22Rv1 (cell line): ENCODE measurements around the gene SLC2A13.
A peak's percentile ranks its signal among the peaks of the same experiment; 100 is the strongest.

ENCODE experiments used
- H3K27ac ChIP-seq: fragments of 450-650 bp; 2 replicates; pipeline ENCODE4 v1.5.1; 2017
- CTCF ChIP-seq: fragments of 450-650 bp; IDR thresholded peaks from 2 replicates; pipeline ENCODE4 v1.5.1; 2017; ENCODE audit warnings: mild to moderate bottlenecking
- ZFX ChIP-seq: fragments of 450-650 bp; IDR thresholded peaks from 2 replicates; pipeline ENCODE4 v1.6.1; 2017; ENCODE audit warnings: antibody characterized with exemption, borderline replicate concordance

The SLC2A13 gene

DNA sequence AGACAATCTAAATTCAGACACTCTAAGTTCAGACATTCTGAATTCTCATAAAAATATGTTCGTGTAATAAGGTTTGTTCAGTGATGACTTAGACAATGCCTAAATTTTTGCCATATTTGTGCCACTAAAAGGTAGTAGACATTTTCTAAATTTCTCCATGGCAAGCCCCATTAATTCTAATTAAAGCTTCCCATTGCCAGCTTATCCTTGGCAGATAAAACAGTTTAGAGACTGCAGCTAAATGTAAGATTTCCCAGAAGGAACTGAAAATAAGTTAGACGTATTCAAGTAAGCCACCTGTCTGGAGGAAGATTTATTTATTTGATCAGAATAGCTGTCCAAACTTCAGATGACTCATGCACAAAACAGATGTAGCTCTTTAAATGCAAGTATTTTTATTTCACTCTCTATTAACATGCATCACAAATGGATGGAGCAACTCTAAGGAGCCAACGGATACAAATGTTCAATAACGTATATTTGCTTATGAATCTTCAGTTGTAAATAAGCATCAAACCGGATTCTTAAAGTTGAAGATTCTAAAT lies 130.4 kb downstream of the SLC2A13 start:
- TF ChIP-seq ZFX: no peak
- no peak for TF ChIP-seq CTCF
- H3K27ac ChIP-seq: no peak overlapping the region

DNA sequence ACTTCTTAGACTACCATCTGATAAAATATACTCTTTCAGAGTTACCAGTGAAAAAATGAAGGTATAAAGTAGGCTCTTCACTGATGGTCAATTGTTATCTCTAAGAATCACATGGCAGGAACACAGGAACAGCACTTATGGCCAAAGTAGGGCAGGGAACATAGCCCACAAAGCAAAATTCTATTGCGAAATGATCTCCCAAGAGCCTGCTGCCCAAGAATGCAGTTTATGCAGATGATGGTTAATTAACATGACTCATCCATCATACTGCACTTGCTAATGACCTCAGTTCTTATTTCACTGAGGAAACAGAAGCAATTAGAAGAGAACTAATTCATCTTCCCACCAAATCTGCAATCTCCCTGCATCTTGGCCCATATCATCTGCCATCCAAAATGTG lies 133.8 kb downstream of the SLC2A13 start:
- TF ChIP-seq ZFX (no peak), CTCF (no peak)
- H3K27ac ChIP-seq: no peak overlapping the region

DNA sequence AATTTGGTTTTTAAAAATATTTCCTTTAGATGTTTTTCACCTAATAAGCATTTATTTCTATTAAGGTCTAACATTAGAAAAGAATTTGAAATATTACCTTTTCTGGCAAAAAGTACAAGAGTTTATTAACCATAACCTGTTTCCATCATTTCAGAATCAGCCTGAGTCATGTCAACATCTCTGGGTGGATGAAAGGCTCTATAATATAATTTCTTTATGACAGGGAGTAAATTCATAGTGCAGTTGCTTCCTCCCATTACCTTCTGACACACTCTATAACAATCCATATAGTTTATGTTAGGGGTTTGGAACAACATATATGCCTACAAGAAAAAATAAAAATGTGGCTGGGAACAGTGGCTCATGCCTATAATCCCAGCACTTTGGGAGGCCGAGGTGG lies 134.5 kb downstream of the SLC2A13 start:
- no peak overlapping the region for H3K27ac ChIP-seq
- TF ChIP-seq CTCF: no peak
- no peak for TF ChIP-seq ZFX

- H3K27ac ChIP-seq: no peak overlapping the region
- TF ChIP-seq ZFX (no peak), CTCF (no peak)
Measured at GRCh38 chr12:39966721-39967120, 139.2 kb downstream of the SLC2A13 start.

- H3K27ac ChIP-seq: no peak overlapping the region
Measured at GRCh38 chr12:39966256-39966655, 139.6 kb downstream of the SLC2A13 start.

GRCh38 chr12:39959467-39959866 lies 146.4 kb downstream of the SLC2A13 start:
- H3K27ac ChIP-seq: no peak overlapping the region
- TF ChIP-seq ZFX: no peak

More at GRCh38 chr12:39966256-39966655, 139.6 kb downstream of the SLC2A13 start:
- no peak for TF ChIP-seq ZFX
- TF ChIP-seq CTCF: no peak

DNA sequence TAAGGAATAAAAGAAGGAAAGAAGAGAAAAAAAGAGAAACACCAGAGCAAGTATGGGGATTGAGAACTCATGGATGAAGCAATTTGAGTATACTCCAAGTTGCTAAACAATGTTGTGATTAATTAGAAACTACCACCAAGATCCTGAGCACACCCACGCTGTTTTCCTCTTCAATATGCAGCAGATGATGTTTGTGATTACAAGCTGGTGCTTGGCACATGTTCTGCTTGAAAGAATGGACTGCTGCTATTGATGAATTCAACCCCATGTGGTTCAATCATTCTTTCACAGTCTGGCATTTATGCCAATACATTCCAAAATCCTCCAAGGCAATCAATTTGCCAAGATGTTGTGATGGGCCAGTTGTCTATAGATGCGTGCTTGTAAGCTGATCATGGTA lies 146.8 kb downstream of the SLC2A13 start:
- TF ChIP-seq CTCF (no peak), ZFX (no peak)
- no peak overlapping the region for H3K27ac ChIP-seq

- no peak overlapping the region for H3K27ac ChIP-seq
- TF ChIP-seq CTCF (peak; percentile 72), ZFX (no peak)
Measured at GRCh38 chr12:39958377-39958776, 147.5 kb downstream of the SLC2A13 start.
